Stimulated activated CD4-positive, alpha-beta T cell treated with anti-CD3 and anti-CD28 coated beads, Interleukin-4, amount 100 ng/mL, for 24 hours (primary cell): ENCODE results near the gene H6PD.

Source experiments
- DNase-seq: peaks from one replicate; pipeline ENCODE4 v3.0.0-alpha.2; 2020

H6PD gene

GRCh38 chr1:9243066-9243739, 8.6 kb downstream of the H6PD start:
- no peak for DNase-seq

GRCh38 chr1:9244501-9245229, 10.1 kb downstream of the H6PD start:
- DNase-seq, result no peak

DNA sequence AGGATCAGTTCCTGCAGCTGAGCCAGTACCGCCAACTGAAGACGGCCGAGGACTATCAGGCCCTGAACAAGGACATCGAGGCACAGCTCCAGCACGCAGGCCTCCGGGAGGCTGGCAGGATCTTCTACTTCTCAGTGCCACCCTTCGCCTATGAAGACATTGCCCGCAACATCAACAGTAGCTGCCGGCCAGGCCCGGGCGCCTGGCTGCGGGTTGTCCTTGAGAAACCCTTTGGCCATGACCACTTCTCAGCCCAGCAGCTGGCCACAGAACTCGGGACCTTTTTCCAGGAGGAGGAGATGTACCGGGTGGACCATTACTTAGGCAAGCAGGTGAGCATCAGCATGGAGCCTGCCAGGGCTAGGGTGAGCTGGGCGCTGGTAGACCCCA, 10.7 kb downstream of the H6PD start:
- no peak for DNase-seq

- no peak for DNase-seq
Observed at GRCh38 chr1:9245661-9246060, 11.1 kb downstream of the H6PD start.

GRCh38 chr1:9246215-9246614, 11.6 kb downstream of the H6PD start:
- DNase-seq, result no peak

GRCh38 chr1:9246841-9247785, 12.5 kb downstream of the H6PD start:
- DNase-seq, result no peak

GRCh38 chr1:9247894-9248293, 13.3 kb downstream of the H6PD start:
- DNase-seq, result no peak

GRCh38 chr1:9248341-9249262, 14.0 kb downstream of the H6PD start:
- DNase-seq, result no peak

DNA sequence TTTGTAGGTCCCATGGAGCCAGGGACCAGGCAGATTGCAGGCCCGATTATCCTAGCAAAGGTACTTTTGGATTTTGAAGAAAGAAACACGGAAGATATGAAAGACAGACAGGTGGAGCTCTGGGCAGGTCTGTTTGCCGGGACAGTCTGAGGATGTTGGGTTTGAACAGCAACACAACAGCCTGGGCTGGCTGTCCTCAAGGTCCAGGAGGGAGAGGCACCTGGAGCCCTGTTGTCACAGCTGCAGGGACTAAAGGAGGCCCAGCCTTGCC, 14.6 kb downstream of the H6PD start:
- DNase-seq, result no peak

DNA sequence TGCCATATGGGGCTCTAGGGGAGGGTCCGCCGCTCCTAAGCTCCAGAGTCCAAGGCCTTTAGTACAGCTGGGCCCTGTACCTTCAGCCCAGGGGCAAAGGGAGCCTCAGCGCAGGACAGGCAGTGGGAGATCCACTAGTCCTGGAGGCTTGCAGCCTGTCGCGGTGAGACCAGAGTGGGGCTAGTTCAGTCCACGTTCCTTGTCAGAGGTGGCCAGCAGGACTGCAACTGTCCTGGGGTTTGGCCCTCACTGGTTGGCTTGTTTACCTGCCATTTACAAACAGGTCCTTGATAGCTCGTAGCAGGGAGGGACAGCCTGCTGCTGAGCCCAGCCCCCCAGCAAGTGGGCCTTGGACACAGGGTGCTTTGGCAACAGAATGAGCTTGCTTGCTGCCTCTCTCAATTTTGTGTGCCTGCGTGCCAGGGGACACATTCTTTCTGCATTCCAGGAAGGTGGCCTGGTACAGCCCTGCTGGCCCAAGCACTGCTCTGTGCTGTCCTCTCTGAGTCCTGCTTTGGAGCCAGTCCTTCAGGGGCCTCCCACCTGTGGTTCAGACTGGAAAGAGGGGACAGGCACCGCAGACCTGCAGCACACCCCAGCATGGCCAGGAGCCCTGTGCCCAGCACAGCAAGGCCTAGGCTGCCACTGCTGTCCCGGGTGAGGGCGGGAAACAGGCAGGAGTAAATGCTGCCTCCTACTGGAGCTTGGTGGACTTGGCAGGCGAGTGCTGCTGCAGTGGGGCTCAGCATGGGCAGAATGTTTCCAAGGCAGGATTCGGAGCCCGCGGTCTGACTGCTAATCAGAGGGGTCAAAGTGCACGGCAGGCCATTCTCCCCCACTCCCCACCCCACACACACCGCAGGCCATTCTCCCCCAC, 15.2 kb downstream of the H6PD start:
- peak; percentile 29 for DNase-seq

GRCh38 chr1:9250411-9251381, 16.1 kb downstream of the H6PD start:
- DNase-seq, result no peak

GRCh38 chr1:9251501-9251900, 16.9 kb downstream of the H6PD start:
- DNase-seq, result no peak

DNA sequence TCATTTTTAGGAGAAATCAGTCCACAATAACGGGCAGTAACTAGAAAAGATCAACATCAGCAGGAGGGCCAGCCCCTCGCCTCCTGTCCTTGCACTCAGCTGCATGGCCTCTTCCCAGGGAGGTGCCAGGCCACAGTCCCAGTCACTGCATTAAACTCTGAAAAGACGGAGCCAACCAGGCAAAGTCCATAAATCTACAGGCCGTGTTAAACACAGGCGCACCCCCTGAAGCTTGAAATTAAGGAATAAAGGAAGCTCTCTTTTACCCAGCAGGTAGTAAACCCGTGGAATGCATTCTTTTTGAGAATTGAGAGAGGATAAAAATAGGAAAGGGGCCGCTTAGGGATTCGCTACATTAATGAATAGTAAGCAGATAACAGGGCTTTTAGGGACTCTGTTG, 18.4 kb downstream of the H6PD start:
- no peak for DNase-seq

GRCh38 chr1:9253453-9254105, 19.0 kb downstream of the H6PD start:
- DNase-seq, result no peak

- no peak for DNase-seq
Observed at GRCh38 chr1:9256332-9256731, 21.8 kb downstream of the H6PD start.

- DNase-seq, result no peak
Observed at GRCh38 chr1:9257851-9258250, 23.3 kb downstream of the H6PD start.

- DNase-seq, result no peak
Observed at GRCh38 chr1:9258629-9259028, 24.1 kb downstream of the H6PD start.

- DNase-seq, result no peak
Observed at GRCh38 chr1:9260059-9260766, 25.6 kb downstream of the H6PD start.

DNA sequence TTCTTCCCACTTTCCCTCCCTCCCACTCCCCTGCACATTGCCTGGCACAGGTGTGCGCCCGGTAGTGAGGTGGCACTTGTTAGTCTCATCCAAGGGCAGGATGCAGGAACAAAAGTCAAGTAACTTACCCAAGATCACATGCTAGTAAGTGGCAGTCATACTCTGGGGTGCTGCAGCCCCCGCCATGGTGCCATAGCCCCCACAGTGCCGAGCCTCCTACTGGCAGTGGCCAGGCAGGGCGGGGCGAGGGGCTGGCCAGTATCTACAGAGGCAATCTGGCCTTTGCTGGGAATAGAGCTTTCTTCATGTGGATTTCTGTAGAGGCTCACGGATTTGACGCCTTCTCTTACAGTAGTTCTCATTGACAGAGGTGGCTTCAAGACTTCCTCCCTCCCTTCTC, 26.9 kb downstream of the H6PD start:
- no peak for DNase-seq
